Activated CD4-positive, alpha-beta T cell treated with anti-CD3 and anti-CD28 coated beads, Interleukin-2, amount 10 ng/mL, durations not matched to agents 7 days and 5 days (primary cell): ENCODE measurements around the gene CLP1. TPM values are rescaled to one million over a fixed set of nuclear protein-coding genes. Genes with fewer than 3 reads are reported as not detected.

ENCODE experiments used
- microRNA-seq: library from miRNA; unstranded; fragments of <30 nt; microRNA quantifications from one replicate; pipeline ENCODE4 v1.2.0, GENCODE V29; 2021; ENCODE audit warnings: borderline microRNAs expressed, borderline replicate concordance
- total RNA-seq, 2 experiments: library from RNA; stranded (reverse); gene quantifications; one replicate each; pipeline ENCODE4 v1.2.3, GENCODE V29; 2021

Gene CLP1
- total RNA-seq, 2 experiments from 2014 or later = 17.1 to 21.2 TPM

Small RNA genes lying within 50 kb of the gene (microRNA-seq; reads per million reads assigned to microRNA genes)
- gene MIR130A = 1,301 reads per million, percentile 88 among the genes with 10 or more reads in this experiment

Other genes with a start within 250 kb of the CLP1 start
- gene SLC43A3, start 230.6 kb upstream of the CLP1 start, total RNA-seq = 100 to 1,000 TPM in 1 of 2 experiments, 10 to 100 TPM in 1; 98.2 to 104 TPM
- under 1 TPM in 1 of 2 experiments, not detected in 1; 0.35 TPM for gene RTN4RL2, start 197.2 kb upstream of the CLP1 start, total RNA-seq
- gene SLC43A1, start 142.1 kb upstream of the CLP1 start, total RNA-seq = 10 to 100 TPM; 22.9 to 23.4 TPM
- gene TIMM10, start 127.0 kb upstream of the CLP1 start, total RNA-seq = 10 to 100 TPM; 87.3 to 97.7 TPM
- not detected for gene SMTNL1, start 120.2 kb upstream of the CLP1 start, total RNA-seq
- gene UBE2L6, start 90.1 kb upstream of the CLP1 start, total RNA-seq = 100 to 1,000 TPM; 303 to 350 TPM
- gene SERPING1, start 60.1 kb upstream of the CLP1 start, total RNA-seq = under 1 TPM in 1 of 2 experiments, not detected in 1; 0.23 TPM
- under 1 TPM; 0.17 to 0.19 TPM for gene YPEL4, start 7.8 kb upstream of the CLP1 start, total RNA-seq
- gene ZDHHC5, start 10.4 kb downstream of the CLP1 start, total RNA-seq = 10 to 100 TPM; 62.9 to 65.5 TPM
- 10 to 100 TPM; 11.8 to 12.2 TPM for gene MED19, start 54.5 kb downstream of the CLP1 start, total RNA-seq
- gene TMX2, start 54.8 kb downstream of the CLP1 start, total RNA-seq = 10 to 100 TPM; 62.9 to 74.2 TPM
- 100 to 1,000 TPM; 129 to 181 TPM for gene SELENOH, start 83.7 kb downstream of the CLP1 start, total RNA-seq
- gene BTBD18, start 94.1 kb downstream of the CLP1 start, total RNA-seq = not detected
- 1 to 10 TPM; 5.1 TPM for gene CTNND1, start 104.0 kb downstream of the CLP1 start, total RNA-seq